ENCODE measurements around the gene ERC2.

ERC2 gene

GRCh38 chr3:55525436-55525835 is 942.8 kb downstream of the ERC2 start:
- Histone ChIP-seq H3K9me3 (ENCODE audit: control insufficient read depth, insufficient read depth, low read depth, low read length) (no peaks in the 10 kb centered on the region), H3K4me3 (ENCODE audit: low read depth, low read length) (no peak overlapping the region), H3K4me1 (ENCODE audit: control insufficient read depth, insufficient read depth, low read length) (peaks cover 7% of the 10 kb centered on the region), H3K27ac (ENCODE audit: extremely low read depth, low read depth, low read length) (no peak overlapping the region), H3K36me3 (ENCODE audit: control insufficient read depth in 2 of 2, insufficient read depth in 1 of 2, low read length in 2 of 2) (no peaks in the 10 kb centered on the region)
- TF ChIP-seq ZNF138 (tag by site-specific recombination; IDR thresholded peaks at IDR 0.05; ENCODE audit: borderline replicate concordance) (no peak), PRDM1 (tag by site-specific recombination; IDR thresholded peaks at IDR 0.05) (no peak), KLF16 (tag by site-specific recombination; IDR thresholded peaks at IDR 0.05) (no peak), HOXA7 (CRISPR knock-in tag; IDR thresholded peaks at IDR 0.05; ENCODE audit: borderline replicate concordance) (no peak), AEBP2 (tag by site-specific recombination; IDR thresholded peaks at IDR 0.05; ENCODE audit: borderline replicate concordance) (no peak), ZNF366 (tag by site-specific recombination; conservative IDR thresholded peaks at IDR 0.05) (no peak), ZNF423 (tag by site-specific recombination; IDR thresholded peaks at IDR 0.05) (no peak), ZSCAN30 (tag by site-specific recombination; IDR thresholded peaks at IDR 0.05) (no peak), GLIS1 (tag by site-specific recombination; IDR thresholded peaks at IDR 0.05) (no peak), ZSCAN5A (tag by site-specific recombination; IDR thresholded peaks at IDR 0.05) (no peak), ZBTB49 (tag by site-specific recombination; IDR thresholded peaks at IDR 0.05; ENCODE audit: low read depth) (no peak)
- POLR2A ChIA-PET, result no interaction called here
- CTCF ChIA-PET, result no interaction called here

GRCh38 chr3:55524565-55525244 is 943.6 kb downstream of the ERC2 start:
- Histone ChIP-seq H3K9me3 (ENCODE audit: control insufficient read depth, insufficient read depth, low read depth, low read length) (no peaks in the 10 kb centered on the region), H3K4me1 (ENCODE audit: control insufficient read depth, insufficient read depth, low read length) (peaks cover 7% of the 10 kb centered on the region), H3K4me3 (ENCODE audit: low read depth, low read length) (no peak overlapping the region), H3K36me3 (ENCODE audit: control insufficient read depth in 2 of 2, insufficient read depth in 1 of 2, low read length in 2 of 2) (no peaks in the 10 kb centered on the region), H3K27ac (ENCODE audit: extremely low read depth, low read depth, low read length) (no peak overlapping the region)
- CTCF ChIA-PET, result interaction anchor here (0.6 kb wide), 1 partner anchor 548 kb away, joined by 3 read pairs; no protein-coding TSS in a partner anchor
- TF ChIP-seq ZBTB49 (tag by site-specific recombination; IDR thresholded peaks at IDR 0.05; ENCODE audit: low read depth) (no peak), ZNF488 (tag by site-specific recombination; IDR thresholded peaks at IDR 0.05) (no peak), ZNF426 (tag by site-specific recombination; IDR thresholded peaks at IDR 0.05) (no peak)
- POLR2A ChIA-PET, result interaction anchor here (0.7 kb wide), 1 partner anchor 10 kb away, joined by 12 read pairs; no protein-coding TSS in a partner anchor

Data from HEK293 (cell line).